Natural killer cell (primary cell): Measurements from ENCODE around the gene LMX1B. TPM values are rescaled to one million over a fixed set of nuclear protein-coding genes. Genes with fewer than 3 reads are reported as not detected.

Source experiments
- ATAC-seq, 3 donors: fragments of 150-1000 bp in 2 of 3; fragments of 200-7000 bp in 1 of 3; cut with Tn5 transposase; 1 replicate in 1 of 3; 2 replicates in 2 of 3; pipeline ENCODE4 v1.10.0; 2021; ENCODE audit warnings: mild to moderate bottlenecking in 2 of 3, moderate library complexity in 2 of 3
- DNase-seq, 2 donors: peaks; one replicate each; pipeline versions ENCODE4 v3.0.0 to v3.0.0-alpha.2; 2013 to 2021; ENCODE audit warnings: mixed read lengths in 1 of 2
- H3K27ac ChIP-seq: one replicate; pipeline ENCODE4 v1.5.1; 2013; ENCODE audit warnings: mild to moderate bottlenecking, low read length
- H3K27me3 ChIP-seq: one replicate; pipeline ENCODE4 v1.6.1; 2013; ENCODE audit warnings: low read length; ENCODE audit not compliant: control insufficient read depth, insufficient read depth
- H3K36me3 ChIP-seq: one replicate; pipeline ENCODE4 v1.6.1; 2013; ENCODE audit warnings: low read length; ENCODE audit not compliant: control insufficient read depth, insufficient read depth
- H3K4me1 ChIP-seq: one replicate; pipeline ENCODE4 v1.6.1; 2013; ENCODE audit warnings: low read length; ENCODE audit not compliant: control insufficient read depth, insufficient read depth
- H3K4me3 ChIP-seq: one replicate; pipeline ENCODE4 v1.5.1; 2013; ENCODE audit warnings: low read length
- H3K9me3 ChIP-seq: one replicate; pipeline ENCODE4 v1.6.1; 2013; ENCODE audit warnings: low read length; ENCODE audit not compliant: control insufficient read depth, insufficient read depth
- H3K27ac Mint-ChIP-seq, 2 donors: one replicate each; pipeline ENCODE4 v1.8.0; 2022; ENCODE audit warnings: mild to moderate bottlenecking in 2 of 2, mixed read lengths in 2 of 2, moderate library complexity in 1 of 2
- H3K27me3 Mint-ChIP-seq, 2 donors: one replicate each; pipeline ENCODE4 v1.8.0; 2022; ENCODE audit warnings: low read depth in 2 of 2, mixed read lengths in 2 of 2
- H3K36me3 Mint-ChIP-seq: one replicate; pipeline ENCODE4 v1.8.0; 2022; ENCODE audit warnings: mixed read lengths
- H3K4me1 Mint-ChIP-seq, 2 donors: one replicate each; pipeline ENCODE4 v1.8.0; 2022; ENCODE audit warnings: mixed read lengths in 2 of 2
- H3K4me3 Mint-ChIP-seq: one replicate; pipeline ENCODE4 v1.8.0; 2022; ENCODE audit warnings: mild to moderate bottlenecking, moderate library complexity, mixed read lengths
- H3K9me3 Mint-ChIP-seq, 2 donors: one replicate each; pipeline ENCODE4 v1.8.0; 2022; ENCODE audit warnings: mixed read lengths in 2 of 2
- WGBS: methylation state at CpG from one replicate; pipeline ENCODE4 v1.1.7; 2013; ENCODE audit warnings: missing lambda C conversion rate; ENCODE audit not compliant: insufficient coverage; 5-methylcytosine and 5-hydroxymethylcytosine counted together
- intact Hi-C: fragments of 100-400 bp; cut with micrococcal nuclease; formaldehyde crosslinking; loops from one replicate; pipeline ENCODE4 v1.14.2; 2022
- total RNA-seq, 4 donors: library from RNA; stranded (reverse); fragments of 120-200 nt in 1 of 4; gene quantifications; one replicate each; pipeline versions ENCODE4 v1.2.3 to v1.2.4, GENCODE V29; 2013 to 2022
- TF ChIP-seq, protein P1 (sequence below): fragments of 200-600 bp; IDR thresholded peaks from one replicate; pipeline ENCODE4 v1.8.0; 2022; ENCODE audit warnings: antibody characterized with exemption

LMX1B gene
- total RNA-seq, 3 donors from 2014 or later (not counting 1 experiment from before 2014, with no cell fraction given): not detected

DNA sequence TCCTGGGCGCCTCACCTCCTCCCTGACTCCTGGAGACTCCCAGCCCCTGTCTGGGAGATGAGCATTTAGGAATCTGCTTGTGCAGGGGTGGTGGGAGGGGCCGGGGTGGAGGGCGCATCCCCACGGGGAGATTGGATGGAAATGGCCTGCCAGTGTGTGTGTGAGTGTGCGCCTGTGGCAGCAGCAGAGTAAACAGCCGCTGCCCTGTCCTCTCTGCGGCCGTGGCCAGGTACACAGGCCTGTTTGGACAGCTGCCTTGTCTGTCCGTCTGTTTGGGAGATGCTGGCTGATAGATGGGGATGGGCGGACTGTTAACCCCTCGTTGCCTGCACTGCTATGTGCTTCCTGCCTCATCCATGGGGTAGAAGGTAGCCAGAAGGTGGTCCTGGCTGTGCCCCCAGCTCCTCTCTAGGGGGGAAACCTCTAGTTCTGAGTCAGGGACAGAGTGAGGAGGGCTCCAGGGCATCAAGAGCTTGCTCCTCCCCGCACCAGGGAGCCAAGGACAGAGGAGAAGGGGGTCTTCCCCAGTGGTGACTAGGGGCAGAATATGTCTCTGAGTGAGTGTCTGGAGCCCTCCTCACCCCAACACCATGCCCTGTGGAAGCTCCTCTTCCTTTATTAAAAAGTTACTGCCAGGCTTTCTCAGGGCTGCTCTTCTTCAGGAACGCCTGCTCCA is 60.1 kb downstream of the LMX1B start:
- Mint-ChIP-seq H3K9me3 (no peaks in the 10 kb centered on the region), H3K4me3 (no peak overlapping the region), H3K27ac (no peak overlapping the region), H3K27me3 (peaks cover 43 to 52% of the 10 kb centered on the region in 2 donors), H3K4me1 (peaks cover 5 to 13% of the 10 kb centered on the region in 2 donors), H3K36me3 (no peaks in the 10 kb centered on the region)
- Histone ChIP-seq H3K4me3 (no peak overlapping the region), H3K27ac (no peak overlapping the region), H3K27me3 (peaks cover 50% of the 10 kb centered on the region), H3K9me3 (no peaks in the 10 kb centered on the region), H3K4me1 (no peaks in the 10 kb centered on the region), H3K36me3 (no peaks in the 10 kb centered on the region)
- DNase-seq (no peak), ATAC-seq (no peak)
- 20% methylated on average over 13 of the region's 13 CpGs for WGBS
- intact Hi-C loops: no loop called here
- TF ChIP-seq, protein P1, sequence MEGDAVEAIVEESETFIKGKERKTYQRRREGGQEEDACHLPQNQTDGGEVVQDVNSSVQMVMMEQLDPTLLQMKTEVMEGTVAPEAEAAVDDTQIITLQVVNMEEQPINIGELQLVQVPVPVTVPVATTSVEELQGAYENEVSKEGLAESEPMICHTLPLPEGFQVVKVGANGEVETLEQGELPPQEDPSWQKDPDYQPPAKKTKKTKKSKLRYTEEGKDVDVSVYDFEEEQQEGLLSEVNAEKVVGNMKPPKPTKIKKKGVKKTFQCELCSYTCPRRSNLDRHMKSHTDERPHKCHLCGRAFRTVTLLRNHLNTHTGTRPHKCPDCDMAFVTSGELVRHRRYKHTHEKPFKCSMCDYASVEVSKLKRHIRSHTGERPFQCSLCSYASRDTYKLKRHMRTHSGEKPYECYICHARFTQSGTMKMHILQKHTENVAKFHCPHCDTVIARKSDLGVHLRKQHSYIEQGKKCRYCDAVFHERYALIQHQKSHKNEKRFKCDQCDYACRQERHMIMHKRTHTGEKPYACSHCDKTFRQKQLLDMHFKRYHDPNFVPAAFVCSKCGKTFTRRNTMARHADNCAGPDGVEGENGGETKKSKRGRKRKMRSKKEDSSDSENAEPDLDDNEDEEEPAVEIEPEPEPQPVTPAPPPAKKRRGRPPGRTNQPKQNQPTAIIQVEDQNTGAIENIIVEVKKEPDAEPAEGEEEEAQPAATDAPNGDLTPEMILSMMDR: no peak

DNA sequence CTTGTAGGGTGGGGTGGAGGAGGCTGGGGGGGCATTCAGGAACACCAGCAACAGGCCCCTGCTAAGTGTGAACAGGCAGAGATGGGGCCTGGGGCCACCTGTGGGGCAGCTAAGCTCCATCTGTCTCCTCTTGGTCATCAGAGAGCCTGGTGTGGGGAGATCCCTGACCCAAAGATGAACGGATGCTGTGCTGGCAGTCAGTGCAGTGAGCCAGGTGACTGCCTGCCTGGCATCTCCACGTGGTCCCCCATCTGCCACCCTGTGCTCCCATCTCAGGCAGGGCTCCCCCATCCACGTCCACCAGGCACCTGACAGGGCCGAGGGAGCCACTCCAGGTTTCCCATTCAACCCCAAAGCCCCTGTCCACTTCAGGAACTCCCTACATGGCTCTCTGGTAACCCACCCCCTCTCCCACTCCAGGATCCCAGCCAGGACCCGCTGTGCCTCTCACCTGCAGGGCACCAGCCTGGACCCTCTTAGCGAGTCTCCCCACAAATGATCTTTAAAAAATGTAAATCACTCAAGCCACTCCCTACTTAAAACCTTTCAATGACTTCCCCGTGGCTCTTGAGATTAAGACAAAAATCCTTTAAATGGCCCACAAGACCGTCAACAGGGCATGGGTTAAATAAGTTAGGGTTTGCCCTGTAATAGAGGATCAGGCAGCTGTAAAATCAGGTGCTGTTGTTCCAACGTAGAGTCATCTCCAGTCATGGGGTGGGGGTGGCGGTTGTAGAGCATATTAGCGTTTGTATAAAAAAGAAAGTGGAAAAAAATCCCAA is 60.8 kb downstream of the LMX1B start:
- no peaks in the 10 kb centered on the region for H3K9me3 Mint-ChIP-seq
- intact Hi-C loops: no loop called here
- H3K4me3 Mint-ChIP-seq: no peak overlapping the region
- H3K27ac ChIP-seq: no peak overlapping the region
- no peaks in the 10 kb centered on the region for H3K4me1 ChIP-seq
- no peak overlapping the region for H3K27ac Mint-ChIP-seq
- no peaks in the 10 kb centered on the region for H3K9me3 ChIP-seq
- no peaks in the 10 kb centered on the region for H3K36me3 ChIP-seq
- peaks cover 5 to 13% of the 10 kb centered on the region in 2 donors for H3K4me1 Mint-ChIP-seq
- no peaks in the 10 kb centered on the region for H3K36me3 Mint-ChIP-seq
- H3K27me3 Mint-ChIP-seq: peaks cover 50 to 59% of the 10 kb centered on the region in 2 donors
- ATAC-seq (no peak), DNase-seq (no peak)
- TF ChIP-seq, protein P1: no peak
- H3K27me3 ChIP-seq: peaks cover 50% of the 10 kb centered on the region
- 15% methylated on average over 9 of the region's 11 CpGs for WGBS
- H3K4me3 ChIP-seq: no peak overlapping the region

DNA sequence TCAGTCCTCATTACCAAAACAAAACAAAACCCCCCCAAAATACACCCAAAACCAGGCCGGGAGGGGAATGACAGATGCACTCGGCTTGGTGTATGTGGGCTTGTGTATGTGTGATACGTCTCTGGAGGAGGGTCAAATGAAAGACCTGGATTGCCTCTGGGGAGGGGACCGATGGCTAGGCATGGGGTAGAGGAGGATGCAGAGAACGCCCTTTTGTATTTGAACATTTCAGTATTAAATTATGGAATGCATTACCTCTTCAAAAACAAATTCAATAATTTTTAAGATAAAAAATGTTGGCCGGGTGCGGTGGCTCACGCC is 61.4 kb downstream of the LMX1B start:
- H3K27me3 ChIP-seq: peaks cover 48% of the 10 kb centered on the region
- H3K36me3 ChIP-seq: no peaks in the 10 kb centered on the region
- Mint-ChIP-seq H3K36me3 (no peaks in the 10 kb centered on the region), H3K9me3 (no peaks in the 10 kb centered on the region), H3K4me3 (no peak overlapping the region), H3K4me1 (peaks cover 5 to 13% of the 10 kb centered on the region in 2 donors), H3K27me3 (peaks cover 55 to 64% of the 10 kb centered on the region in 2 donors), H3K27ac (no peak overlapping the region)
- TF ChIP-seq, protein P1: no peak
- no peak overlapping the region for H3K4me3 ChIP-seq
- no peak overlapping the region for H3K27ac ChIP-seq
- intact Hi-C loops: no loop called here
- no peaks in the 10 kb centered on the region for H3K4me1 ChIP-seq
- DNase-seq (no peak), ATAC-seq (no peak)
- H3K9me3 ChIP-seq: no peaks in the 10 kb centered on the region
- WGBS: 25% methylated on average over 2 of the region's 8 CpGs
